Muscle of leg (tissue), 11 donors: ENCODE results near the gene AGRN. TPM values are rescaled to one million over a fixed set of nuclear protein-coding genes. Genes with fewer than 3 reads are reported as not detected.
A peak's percentile ranks its signal among the peaks of the same experiment; 100 is the strongest.
"Not testable (repeated sequence)": the region's sequence is repeated elsewhere in the genome, so short reads cannot be mapped to it uniquely, and the experiment has no call there.

Experiments
- DNase-seq: peaks from one replicate; pipeline ENCODE4 v3.0.0; 2013
- H3K27ac ChIP-seq: one replicate; pipeline ENCODE4 v1.5.1; 2013; ENCODE audit warnings: mild to moderate bottlenecking, low read length, control low read depth
- H3K27me3 ChIP-seq: one replicate; pipeline ENCODE4 v1.6.1; 2013; ENCODE audit warnings: low read length; ENCODE audit not compliant: control insufficient read depth, insufficient read depth
- H3K36me3 ChIP-seq: one replicate; pipeline ENCODE4 v1.6.1; 2013; ENCODE audit warnings: low read length; ENCODE audit not compliant: control insufficient read depth, insufficient read depth
- H3K4me1 ChIP-seq: one replicate; pipeline ENCODE4 v1.6.1; 2013; ENCODE audit warnings: low read length; ENCODE audit not compliant: control insufficient read depth, insufficient read depth
- H3K4me3 ChIP-seq: one replicate; pipeline ENCODE4 v1.5.1; 2013; ENCODE audit warnings: low read length, control low read depth
- H3K9me3 ChIP-seq: replicated peaks from 2 replicates; pipeline ENCODE4 v1.6.1; 2013; ENCODE audit warnings: low read depth, low read length; ENCODE audit not compliant: control insufficient read depth
- WGBS: methylation state at CpG from one replicate; pipeline ENCODE4 v1.1.5; 2013; ENCODE audit warnings: missing lambda C conversion rate; ENCODE audit not compliant: insufficient coverage; 5-methylcytosine and 5-hydroxymethylcytosine counted together
- polyA plus RNA-seq, 8 donors: library from polyadenylated mRNA; unstranded; fragments of 120-200 nt; gene quantifications; one replicate each; pipeline versions ENCODE4 v1.2.1 to v1.2.3, GENCODE V29; 2013; ENCODE audit warnings: inconsistent platforms in 1 of 8, low replicate concordance in 1 of 8; ENCODE audit not compliant: insufficient read length in 8 of 8, insufficient read depth in 1 of 8
- total RNA-seq: library from RNA; stranded (reverse); fragments of 120-200 nt; gene quantifications from one replicate; pipeline ENCODE4 v1.2.4, GENCODE V29; 2013

The AGRN gene
- total and polyA plus RNA-seq, 9 donors = 16.0 to 92.0 (median 58.0) TPM

DNA sequence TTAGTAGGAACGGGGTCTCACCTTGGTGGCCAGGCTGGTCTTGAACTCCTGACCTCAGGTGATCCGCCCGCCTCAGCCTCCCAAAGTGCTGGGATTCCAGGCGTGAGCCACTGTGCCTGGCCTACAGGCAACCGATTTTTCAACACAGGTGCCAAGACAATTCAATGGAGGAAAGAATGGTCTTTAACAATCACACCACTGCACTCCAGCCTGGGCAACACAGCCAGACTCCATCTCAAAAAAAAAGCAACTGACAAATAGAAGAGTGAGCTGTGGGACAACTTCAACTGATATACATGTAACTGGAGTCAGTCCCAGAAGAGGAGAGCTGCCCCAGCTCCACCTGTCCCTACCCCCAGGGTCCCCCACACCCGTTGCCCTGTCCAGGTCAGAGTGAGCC is 25.4 kb upstream of the AGRN start:
- not testable (repeated sequence) for DNase-seq, H3K9me3 ChIP-seq, H3K4me3 ChIP-seq, H3K36me3 ChIP-seq, H3K27ac ChIP-seq
- WGBS = 86% methylated on average over 5 of the region's 6 CpGs
- peaks cover 15% of the 10 kb centered on the region for H3K4me1 ChIP-seq
- H3K27me3 ChIP-seq = peaks cover 38% of the 10 kb centered on the region

DNA sequence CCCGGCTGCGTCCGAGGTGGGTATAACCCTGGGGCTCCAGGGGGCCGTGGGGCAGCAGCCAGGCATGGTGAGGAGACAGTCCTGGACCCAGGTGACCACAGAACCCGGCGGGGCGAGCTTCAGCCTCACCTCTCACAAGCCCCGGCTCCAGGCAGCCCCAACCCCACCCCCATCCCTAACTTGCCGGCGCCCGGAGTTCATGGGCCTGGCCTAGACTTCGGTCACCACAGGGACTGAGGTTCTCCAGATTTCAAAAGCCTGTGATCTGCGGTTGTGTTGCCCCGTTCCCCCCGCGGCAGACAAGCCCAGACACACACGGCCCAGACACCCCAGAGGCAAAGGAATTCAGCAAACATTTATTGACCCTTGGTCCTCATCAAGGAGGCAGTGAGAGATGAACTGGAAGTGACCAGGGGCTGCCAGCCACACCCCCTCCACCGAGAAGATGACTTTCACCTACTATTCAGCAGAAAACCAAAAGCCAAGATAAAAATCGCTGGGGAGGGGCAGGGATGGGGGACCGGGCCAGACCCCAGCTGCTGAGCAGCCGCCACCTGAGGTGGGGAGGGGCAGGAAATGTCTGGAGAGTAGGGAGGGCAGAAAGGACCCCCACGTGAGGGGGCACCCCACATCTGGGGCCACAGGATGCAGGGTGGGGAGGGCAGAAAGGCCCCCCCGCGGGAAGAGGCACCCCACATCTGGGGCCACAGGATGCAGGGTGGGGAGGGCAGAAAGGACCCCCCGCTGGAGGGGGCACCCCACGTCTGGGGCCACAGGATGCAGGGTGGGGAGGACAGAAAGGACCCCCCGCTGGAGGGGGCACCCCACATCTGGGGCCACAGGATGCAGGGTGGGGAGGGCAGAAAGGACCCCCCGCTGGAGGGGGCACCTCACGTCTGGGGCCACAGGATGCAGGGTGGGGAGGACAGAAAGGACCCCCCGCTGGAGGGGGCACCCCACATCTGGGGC is 24.0 kb upstream of the AGRN start:
- no peaks in the 10 kb centered on the region for H3K36me3 ChIP-seq
- 25% methylated on average over 15 of the region's 30 CpGs for WGBS
- H3K9me3 ChIP-seq = peaks cover 5% of the 10 kb centered on the region
- DNase-seq = no peak
- no peak overlapping the region for H3K4me3 ChIP-seq
- peaks cover 37% of the 10 kb centered on the region for H3K27me3 ChIP-seq
- H3K27ac ChIP-seq = no peak overlapping the region
- peaks cover 22% of the 10 kb centered on the region for H3K4me1 ChIP-seq

DNA sequence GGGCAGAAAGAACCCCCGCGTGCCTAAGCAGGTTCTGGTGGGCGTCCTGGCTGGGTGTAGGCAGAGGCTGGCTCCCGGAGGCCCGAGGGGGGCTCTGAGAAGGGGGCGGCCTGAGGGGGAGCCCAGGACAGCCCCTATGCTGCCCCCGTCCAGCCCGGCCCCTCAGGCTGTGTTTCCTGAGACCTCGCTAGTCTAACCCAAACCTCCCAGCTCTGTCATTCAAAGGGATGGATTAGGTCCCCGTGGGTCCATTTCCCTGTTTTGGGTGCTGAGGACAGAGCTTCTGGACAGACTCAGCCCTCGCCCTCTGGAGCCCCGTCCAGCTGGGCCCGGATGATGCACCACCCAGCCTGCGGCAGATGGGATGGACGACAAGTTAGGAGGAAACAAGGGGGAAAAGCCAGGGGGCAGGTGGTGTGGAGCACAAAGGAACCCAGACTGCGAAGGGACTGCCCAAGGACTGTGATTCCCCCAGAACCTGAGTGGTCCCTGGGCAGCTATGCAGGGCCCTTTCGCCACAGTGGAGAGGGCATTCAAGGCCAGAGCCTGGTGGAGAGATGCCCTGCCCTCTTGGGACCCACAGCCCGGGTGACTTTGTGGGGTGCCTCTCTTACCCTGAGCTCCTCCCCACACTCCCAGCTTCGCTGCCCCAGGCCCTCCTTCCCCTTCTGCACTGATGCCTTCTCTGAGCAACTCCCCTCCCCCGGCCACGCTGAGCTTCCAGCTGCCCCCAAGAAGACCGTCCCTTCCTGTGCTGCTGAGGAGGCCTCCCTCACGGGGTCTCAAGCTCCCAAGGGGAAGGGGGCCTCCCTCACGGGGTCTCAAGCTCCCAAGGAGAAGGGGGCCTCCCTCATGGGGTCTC is 22.8 kb upstream of the AGRN start:
- peaks cover 2% of the 10 kb centered on the region for H3K9me3 ChIP-seq
- H3K27me3 ChIP-seq = peaks cover 39% of the 10 kb centered on the region
- 49% methylated on average over 18 of the region's 24 CpGs for WGBS
- H3K36me3 ChIP-seq = no peaks in the 10 kb centered on the region
- H3K4me1 ChIP-seq = peaks cover 29% of the 10 kb centered on the region
- no peak overlapping the region for H3K27ac ChIP-seq
- DNase-seq = no peak
- no peak overlapping the region for H3K4me3 ChIP-seq

DNA sequence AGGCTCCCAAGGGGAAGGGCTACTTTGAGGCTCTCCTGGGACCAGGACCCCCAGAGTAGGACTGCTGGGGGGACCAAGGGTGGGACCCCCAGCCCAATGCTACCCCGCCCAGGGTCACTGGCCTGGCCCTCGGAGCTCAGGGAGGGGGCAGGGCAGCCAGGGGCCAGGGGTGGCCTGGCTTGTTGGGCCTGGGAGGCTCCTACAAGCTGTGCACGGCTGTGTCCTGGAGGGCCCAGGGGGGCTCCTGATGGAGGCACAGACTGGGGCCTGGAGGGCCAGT is 22.3 kb upstream of the AGRN start:
- Histone ChIP-seq H3K36me3 (no peaks in the 10 kb centered on the region), H3K4me3 (no peak overlapping the region), H3K9me3 (no peaks in the 10 kb centered on the region), H3K27ac (no peak overlapping the region), H3K27me3 (peaks cover 39% of the 10 kb centered on the region), H3K4me1 (peaks cover 31% of the 10 kb centered on the region)
- DNase-seq = no peak
- 57% methylated on average over 3 of the region's 3 CpGs for whole genome bisulfite sequencing

DNA sequence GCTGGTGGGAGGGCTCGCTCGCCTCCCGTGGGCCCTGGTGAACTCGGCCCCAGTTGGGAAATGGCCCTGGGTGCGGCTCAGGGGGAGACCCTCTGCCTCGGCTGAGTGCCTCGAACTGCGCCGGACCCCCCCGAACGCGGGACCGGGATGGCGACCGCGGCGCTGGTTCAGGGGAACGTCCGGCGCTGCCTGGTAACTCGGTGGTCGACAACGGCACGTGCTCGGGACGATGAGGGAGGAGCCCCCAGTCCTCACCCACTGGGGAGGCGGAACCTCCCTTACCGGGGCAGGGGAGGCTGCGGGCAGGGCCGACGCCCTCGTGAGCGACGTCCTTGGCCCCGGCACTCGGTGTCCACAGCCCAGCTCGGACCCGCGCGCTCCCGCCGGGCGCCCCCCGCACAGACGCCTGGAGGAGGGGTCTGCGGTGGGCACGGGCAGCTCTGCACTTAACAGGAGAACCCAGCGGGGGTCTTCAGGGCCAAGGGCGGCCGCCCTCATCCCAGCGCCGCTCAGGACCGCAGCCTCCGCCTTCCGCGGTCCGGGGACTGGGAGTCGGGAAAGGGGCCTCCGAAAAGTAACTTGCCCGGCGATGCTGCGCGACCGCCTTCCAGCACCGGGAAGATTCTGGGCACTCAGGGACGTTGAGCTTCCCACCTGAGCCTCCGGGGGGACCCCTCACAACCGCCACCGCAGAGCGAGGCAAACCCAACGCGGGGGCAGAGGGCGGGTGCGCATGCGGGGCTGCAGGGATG is 21.8 kb upstream of the AGRN start:
- H3K27me3 ChIP-seq = peaks cover 41% of the 10 kb centered on the region
- 11% methylated on average over 73 of the region's 75 CpGs for WGBS
- peaks cover 3% of the 10 kb centered on the region for H3K36me3 ChIP-seq
- no peaks in the 10 kb centered on the region for H3K9me3 ChIP-seq
- no peak for DNase-seq
- no peak overlapping the region for H3K27ac ChIP-seq
- H3K4me3 ChIP-seq = peak overlapping the region; percentile 36
- H3K4me1 ChIP-seq = peaks cover 36% of the 10 kb centered on the region

DNA sequence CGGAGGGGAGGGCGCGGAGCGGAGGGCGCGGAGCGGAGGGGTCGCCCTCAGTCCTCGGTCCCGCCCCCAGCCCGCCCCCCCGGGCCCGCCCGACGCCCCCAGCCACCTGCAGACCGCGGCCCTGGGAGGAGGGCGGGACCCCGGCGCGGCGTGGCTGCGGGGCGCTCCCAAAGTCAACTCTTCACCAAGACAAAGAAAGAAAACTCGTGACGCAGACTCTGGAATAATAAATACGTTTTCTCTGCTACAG is 21.2 kb upstream of the AGRN start:
- peak; percentile 70 for DNase-seq
- H3K9me3 ChIP-seq = no peaks in the 10 kb centered on the region
- peak overlapping the region; percentile 43 for H3K4me3 ChIP-seq
- H3K4me1 ChIP-seq = peaks cover 41% of the 10 kb centered on the region
- peaks cover 7% of the 10 kb centered on the region for H3K36me3 ChIP-seq
- H3K27me3 ChIP-seq = peaks cover 41% of the 10 kb centered on the region
- WGBS = 0% methylated on average over 7 of the region's 27 CpGs
- no peak overlapping the region for H3K27ac ChIP-seq

DNA sequence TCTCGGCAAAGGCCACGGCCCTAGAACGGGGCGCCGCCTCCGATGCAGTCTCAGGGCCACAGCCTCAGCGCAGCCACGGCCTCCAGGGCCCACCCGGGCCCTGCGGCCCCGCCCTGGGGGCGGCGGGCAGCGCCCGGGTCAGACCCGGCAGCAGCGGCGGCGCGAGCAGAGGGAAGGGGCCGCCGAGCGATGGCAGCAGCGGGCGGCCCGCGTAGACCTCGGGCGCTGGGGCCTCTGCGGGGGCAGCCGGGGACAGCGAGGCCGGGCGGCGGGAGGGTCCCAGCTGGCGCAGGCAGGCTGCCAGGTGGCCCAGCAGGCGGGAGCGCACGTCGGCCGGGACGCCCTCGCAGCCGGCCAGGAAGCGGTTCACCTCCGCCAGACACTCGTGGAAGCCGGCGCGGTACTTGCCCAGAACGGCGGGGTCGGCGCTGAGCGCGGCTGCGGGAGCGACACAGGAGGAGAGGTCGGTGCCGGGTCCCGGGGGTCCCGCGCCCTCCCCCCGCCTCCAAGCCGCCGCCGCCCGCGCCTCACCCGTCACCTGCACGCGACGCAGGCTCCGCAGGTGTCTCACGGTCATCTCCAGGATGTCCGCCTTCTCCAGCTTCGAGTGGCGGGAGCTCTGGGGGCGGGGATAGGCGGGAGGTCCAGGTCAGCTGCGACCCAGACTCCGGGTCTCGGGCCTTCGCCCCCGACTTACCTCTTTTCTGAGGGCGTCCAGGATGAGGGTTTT is 20.8 kb upstream of the AGRN start:
- peaks cover 45% of the 10 kb centered on the region for H3K4me1 ChIP-seq
- H3K36me3 ChIP-seq = peaks cover 7% of the 10 kb centered on the region
- peak; percentile 66 for DNase-seq
- H3K27me3 ChIP-seq = peaks cover 41% of the 10 kb centered on the region
- H3K27ac ChIP-seq = peak overlapping the region; percentile 65
- peak overlapping the region; percentile 74 for H3K4me3 ChIP-seq
- no peaks in the 10 kb centered on the region for H3K9me3 ChIP-seq
- WGBS = under 1% methylated on average over 86 of the region's 86 CpGs

DNA sequence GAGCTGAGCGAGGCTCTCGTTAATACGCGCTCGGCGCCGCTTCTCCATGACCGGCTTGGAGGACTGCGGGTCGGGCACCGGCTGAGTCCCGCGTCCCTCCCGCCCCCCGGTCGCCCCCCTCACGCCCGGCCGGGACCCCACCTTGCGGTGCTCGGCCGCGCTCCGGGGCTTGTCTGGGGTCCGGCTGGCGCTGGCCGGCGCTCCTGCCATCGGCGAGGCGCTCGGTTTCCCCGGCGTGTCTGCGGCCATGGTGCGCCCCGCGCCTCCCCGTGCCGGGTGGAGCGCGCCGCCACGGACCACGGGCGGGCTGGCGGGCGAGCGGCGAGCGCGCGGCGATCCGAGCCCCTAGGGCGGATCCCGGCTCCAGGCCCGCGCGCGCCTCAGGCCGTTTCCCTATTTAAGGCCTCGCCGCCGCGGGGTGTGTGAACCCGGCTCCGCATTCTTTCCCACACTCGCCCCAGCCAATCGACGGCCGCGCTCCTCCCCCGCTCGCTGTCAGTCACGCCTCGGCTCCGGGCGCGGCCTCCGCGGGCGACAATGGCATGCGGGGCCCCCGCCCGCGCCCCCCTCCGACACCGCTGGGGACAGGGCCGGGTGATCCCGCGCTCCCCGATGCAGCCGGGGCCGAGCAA is 20.1 kb upstream of the AGRN start, which contains the start of gene HES4:
Gene HES4 (minus strand): TSS at position 373 of the 632 bp plus-strand sequence. CDS start 124 bp downstream, at position 249.
- Histone ChIP-seq H3K9me3 (no peaks in the 10 kb centered on the region), H3K36me3 (peaks cover 7% of the 10 kb centered on the region), H3K27me3 (peaks cover 39% of the 10 kb centered on the region), H3K4me3 (peak within 1 kb of the TSS; percentile 91), H3K4me1 (peaks cover 52% of the 10 kb centered on the region), H3K27ac (peak within 1 kb of the TSS; percentile 99)
- peak; percentile 97 for DNase-seq
- under 1% methylated on average over 94 of the region's 95 CpGs for WGBS

DNA sequence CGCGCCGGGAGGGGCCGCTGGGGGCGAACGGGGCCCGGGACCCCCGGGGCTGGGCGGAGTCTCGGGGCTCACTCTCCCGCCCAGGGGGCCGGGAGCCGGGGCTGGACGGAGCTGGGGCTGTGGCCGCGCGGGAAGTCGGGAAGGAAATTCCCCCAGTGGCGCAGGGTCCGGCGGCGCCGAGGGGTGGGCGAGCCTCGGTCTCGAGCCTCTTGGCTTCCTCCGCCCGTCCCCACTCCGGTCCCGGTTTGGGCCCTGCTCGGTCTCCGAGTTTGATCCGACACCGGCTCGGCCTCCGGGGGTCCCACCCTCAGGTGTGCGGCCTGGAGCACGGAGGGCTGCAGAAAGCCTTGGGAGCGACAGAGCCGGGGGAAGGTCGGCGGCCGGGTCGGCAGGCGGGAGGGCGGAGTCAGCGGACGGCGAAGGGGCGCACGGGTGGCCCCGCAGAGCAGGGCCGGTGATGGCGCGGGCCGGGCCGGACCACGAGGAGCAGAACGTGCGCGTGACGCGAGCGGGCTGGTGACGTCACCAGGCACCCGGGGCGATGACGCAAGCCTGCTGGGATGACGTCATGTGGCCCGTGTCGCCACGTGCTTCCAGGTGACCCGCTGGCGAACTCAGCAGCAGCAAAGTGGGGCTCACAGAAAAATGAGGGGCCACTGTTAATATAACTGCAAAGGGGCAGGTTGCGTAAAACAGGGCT is 19.4 kb upstream of the AGRN start:
- H3K4me1 ChIP-seq = peaks cover 59% of the 10 kb centered on the region
- H3K9me3 ChIP-seq = no peaks in the 10 kb centered on the region
- peaks cover 7% of the 10 kb centered on the region for H3K36me3 ChIP-seq
- DNase-seq = peak; percentile 93
- peaks cover 37% of the 10 kb centered on the region for H3K27me3 ChIP-seq
- H3K4me3 ChIP-seq = peak overlapping the region; percentile 91
- peak overlapping the region; percentile 99 for H3K27ac ChIP-seq
- under 1% methylated on average over 73 of the region's 75 CpGs for WGBS
